H1 (cell line): Measurements from ENCODE around the gene MYO5B. TPM values are rescaled to one million over a fixed set of nuclear protein-coding genes. Genes with fewer than 3 reads are reported as not detected.

ENCODE experiments used
- ASH2L ChIP-seq: fragments of 200-600, 300-600 bp; sonication (generic); IDR thresholded peaks from one replicate; pipeline ENCODE4 v1.7.1; 2017; ENCODE audit warnings: low read length
- ATF3 ChIP-seq: IDR thresholded peaks from 2 replicates; pipeline ENCODE4 v1.6.1; 2011; ENCODE audit warnings: low read depth, mild to moderate bottlenecking, low read length; ENCODE audit not compliant: insufficient read depth
- CBX5 ChIP-seq: fragments of 300-800, 300-1000 bp; sonication (generic); IDR thresholded peaks from 2 replicates; pipeline ENCODE4 v1.7.1; 2016; ENCODE audit warnings: antibody characterized with exemption, low read length, low read depth
- CHD7 ChIP-seq: fragments of 300-600 bp; sonication (generic); IDR thresholded peaks from 2 replicates; pipeline ENCODE4 v1.7.1; 2012; ENCODE audit warnings: low read length, moderate library complexity, mild to moderate bottlenecking, inconsistent platforms; ENCODE audit not compliant: insufficient replicate concordance
- FOSL1 ChIP-seq: IDR thresholded peaks from 2 replicates; pipeline ENCODE4 v1.6.1; 2011; ENCODE audit warnings: mild to moderate bottlenecking, low read depth, low read length, moderate library complexity; ENCODE audit not compliant: insufficient read depth
- RFX5 ChIP-seq: IDR thresholded peaks from 2 replicates; pipeline ENCODE4 v1.6.1; 2011; ENCODE audit warnings: low read depth, low read length, improper control_type of control experiment, borderline replicate concordance
- RNF2 ChIP-seq: fragments of 200-900, 300-1000 bp; sonication (generic); IDR thresholded peaks from 2 replicates; pipeline ENCODE4 v1.7.1; 2016; ENCODE audit warnings: borderline replicate concordance, low read depth, mild to moderate bottlenecking, antibody characterized with exemption, low read length; ENCODE audit not compliant: poor library complexity, severe bottlenecking; ENCODE audit errors: missing control alignments
- TAF1 ChIP-seq: IDR thresholded peaks from 2 replicates; pipeline ENCODE4 v1.6.1; 2011; ENCODE audit warnings: mild to moderate bottlenecking, low read depth, low read length
- TEAD4 ChIP-seq: IDR thresholded peaks from 2 replicates; pipeline ENCODE4 v1.6.1; 2012; ENCODE audit warnings: low read depth, low read length, inconsistent platforms, mixed read lengths
- polyA plus RNA-seq, 7 experiments: library from polyadenylated mRNA; depleted of rRNA in 3 of 7; stranded (reverse) in 5 of 7; unstranded in 2 of 7; fragments of >200 nt in 5 of 7; fragments of 200-250 nt in 2 of 7; gene quantifications; 1 replicate in 5 of 7; 2 replicates in 1 of 7; 4 replicates in 1 of 7; pipeline versions ENCODE4 v1.2.1 to v1.2.3, GENCODE V29; 2011 to 2013; ENCODE audit warnings: missing spikeins in 2 of 7, mixed read lengths in 2 of 7
- total RNA-seq: library from RNA; stranded (reverse); fragmentation: NEBNext Ultra II Directional; extraction: Animal tissue kit (Norgen Biotek cat#: 25700); gene quantifications from 2 replicates; pipeline ENCODE4 v1.2.1, GENCODE V29; 2021

MYO5B gene
- total and polyA plus RNA-seq, 2 of the 8 experiments (the other 6 are each of a cell fraction or from before 2014, with no cell fraction given): 6.4 to 7.7 TPM

GRCh38 chr18:49970319-49970718 lies 224.6 kb downstream of the MYO5B start (continued):
- no peak for TF ChIP-seq CHD7
- no peak for TF ChIP-seq TAF1
- no peak for TF ChIP-seq RNF2
- no peak for TF ChIP-seq TEAD4
- no peak for TF ChIP-seq RFX5
- TF ChIP-seq ASH2L: no peak
- TF ChIP-seq ATF3: no peak
- TF ChIP-seq FOSL1: no peak
- TF ChIP-seq CBX5: no peak
